ENCODE results near the gene EDAR. TPM values are rescaled to one million over a fixed set of nuclear protein-coding genes. Genes with fewer than 3 reads are reported as not detected.

EDAR gene
- polyA plus RNA-seq, 3 donors, result not detected

DNA sequence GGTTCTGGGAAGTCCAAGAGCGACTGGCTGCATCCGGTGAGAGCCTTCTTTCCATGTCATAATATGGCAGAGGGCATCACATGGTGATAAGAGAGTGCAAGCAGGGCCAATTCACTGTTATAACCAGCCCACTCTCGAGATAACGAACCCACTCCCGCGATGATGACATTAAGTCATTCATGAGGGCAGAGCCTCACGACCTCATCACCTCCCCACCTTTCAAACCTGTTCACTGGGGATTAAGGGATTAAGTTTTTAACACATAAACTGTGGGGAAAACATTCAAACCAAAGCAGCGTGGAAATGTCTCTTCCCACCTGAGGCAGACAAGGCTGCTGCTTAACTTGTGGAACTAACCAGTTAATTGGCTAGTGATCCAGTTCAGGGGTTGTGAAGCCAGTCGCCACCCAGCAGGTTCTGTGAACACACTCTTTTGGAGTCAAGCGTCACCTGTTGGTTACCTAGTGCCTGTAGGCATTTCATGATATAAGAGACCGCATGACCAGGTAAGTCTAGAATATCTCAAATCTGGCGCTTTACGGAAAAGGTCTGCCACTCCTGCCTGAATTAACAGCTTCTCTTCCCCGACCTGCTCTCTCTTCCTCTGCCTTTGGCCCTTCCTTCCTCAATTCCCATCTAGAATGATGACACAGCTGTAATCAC lies 54.3 kb downstream of the EDAR start:
- TF ChIP-seq, protein P1, sequence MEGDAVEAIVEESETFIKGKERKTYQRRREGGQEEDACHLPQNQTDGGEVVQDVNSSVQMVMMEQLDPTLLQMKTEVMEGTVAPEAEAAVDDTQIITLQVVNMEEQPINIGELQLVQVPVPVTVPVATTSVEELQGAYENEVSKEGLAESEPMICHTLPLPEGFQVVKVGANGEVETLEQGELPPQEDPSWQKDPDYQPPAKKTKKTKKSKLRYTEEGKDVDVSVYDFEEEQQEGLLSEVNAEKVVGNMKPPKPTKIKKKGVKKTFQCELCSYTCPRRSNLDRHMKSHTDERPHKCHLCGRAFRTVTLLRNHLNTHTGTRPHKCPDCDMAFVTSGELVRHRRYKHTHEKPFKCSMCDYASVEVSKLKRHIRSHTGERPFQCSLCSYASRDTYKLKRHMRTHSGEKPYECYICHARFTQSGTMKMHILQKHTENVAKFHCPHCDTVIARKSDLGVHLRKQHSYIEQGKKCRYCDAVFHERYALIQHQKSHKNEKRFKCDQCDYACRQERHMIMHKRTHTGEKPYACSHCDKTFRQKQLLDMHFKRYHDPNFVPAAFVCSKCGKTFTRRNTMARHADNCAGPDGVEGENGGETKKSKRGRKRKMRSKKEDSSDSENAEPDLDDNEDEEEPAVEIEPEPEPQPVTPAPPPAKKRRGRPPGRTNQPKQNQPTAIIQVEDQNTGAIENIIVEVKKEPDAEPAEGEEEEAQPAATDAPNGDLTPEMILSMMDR (IDR thresholded peaks at IDR 0.05), result no peak
- H4K20me1 ChIP-seq (ENCODE audit: insufficient read depth, low read length), result no peaks in the 10 kb centered on the region
- H3K4me3 ChIP-seq (replicated peaks in 1 of 3; ENCODE audit: low read depth in 2 of 3, low read length in 3 of 3), result no peak overlapping the region
- H3K79me2 ChIP-seq (ENCODE audit: insufficient read depth, low read length), result no peaks in the 10 kb centered on the region
- H3K27ac ChIP-seq (ENCODE audit: low read depth in 1 of 2, low read length in 2 of 2), result no peak overlapping the region
- Mint-ChIP-seq H3K4me3 (no peak overlapping the region), H3K9me3 (no peaks in the 10 kb centered on the region), H3K27me3 (ENCODE audit: low read depth in 3 of 3) (peaks cover 0 to 1% (median 0%) of the 10 kb centered on the region in 3 donors), H3K27ac (peak overlapping the region in 2 of 7 donors; percentile 22 to 28), H3K4me1 (peaks cover 7% of the 10 kb centered on the region), H3K36me3 (no peaks in the 10 kb centered on the region)
- no peaks in the 10 kb centered on the region for H3K9me3 ChIP-seq (replicated peaks in 1 of 2; ENCODE audit: control insufficient read depth in 1 of 2, insufficient read depth in 1 of 2, low read length in 2 of 2)
- H3K4me2 ChIP-seq (replicated peaks; ENCODE audit: extremely low read depth, low read length, poor library complexity, severe bottlenecking), result no peak overlapping the region
- H3K4me1 ChIP-seq (ENCODE audit: control insufficient read depth in 1 of 2, insufficient read depth in 2 of 2, low read length in 2 of 2), result no peaks in the 10 kb centered on the region
- no peak for DNase-seq
- no peaks in the 10 kb centered on the region for H3K36me3 ChIP-seq (replicated peaks in 1 of 2; ENCODE audit: control insufficient read depth in 1 of 2, insufficient read depth in 2 of 2, low read length in 2 of 2)
- H2AFZ ChIP-seq (ENCODE audit: insufficient read depth, low read depth, low read length, poor library complexity, severe bottlenecking), result no peak overlapping the region
- intact Hi-C loops (cut with micrococcal nuclease), result no loop called here
- no peak overlapping the region for H3K9ac ChIP-seq (ENCODE audit: insufficient read depth, low read length, poor library complexity, severe bottlenecking)
- no peaks in the 10 kb centered on the region for H3K27me3 ChIP-seq (ENCODE audit: control insufficient read depth in 2 of 2, insufficient read depth in 2 of 2, low read length in 2 of 2)
- 77% methylated on average over 7 of the region's 14 CpGs for WGBS (ENCODE audit: insufficient coverage)

DNA sequence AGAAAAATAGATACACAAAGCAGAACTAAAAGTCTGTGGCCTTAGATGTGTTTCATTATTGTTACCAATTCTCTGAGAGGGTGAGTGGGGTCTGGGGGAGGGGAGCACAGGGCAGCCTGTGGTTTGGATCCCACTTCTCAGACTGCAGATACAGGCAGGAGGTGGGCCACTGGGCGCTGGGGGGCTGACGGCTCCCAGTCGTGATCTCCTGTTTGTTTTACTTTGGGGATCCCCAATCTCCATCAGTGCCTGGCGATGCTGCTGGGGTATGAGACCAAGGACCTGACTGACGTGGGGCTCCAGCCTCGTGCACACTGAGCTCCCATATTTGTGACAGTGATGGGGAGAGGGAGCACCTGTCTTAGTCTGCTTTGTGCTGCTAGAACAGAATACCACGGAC lies 54.9 kb downstream of the EDAR start:
- Histone ChIP-seq H3K27me3 (ENCODE audit: control insufficient read depth in 2 of 2, insufficient read depth in 2 of 2, low read length in 2 of 2) (no peaks in the 10 kb centered on the region), H3K9ac (ENCODE audit: insufficient read depth, low read length, poor library complexity, severe bottlenecking) (no peak overlapping the region), H3K79me2 (ENCODE audit: insufficient read depth, low read length) (no peaks in the 10 kb centered on the region), H3K4me1 (ENCODE audit: control insufficient read depth in 1 of 2, insufficient read depth in 2 of 2, low read length in 2 of 2) (no peaks in the 10 kb centered on the region), H3K4me2 (replicated peaks; ENCODE audit: extremely low read depth, low read length, poor library complexity, severe bottlenecking) (no peak overlapping the region), H3K36me3 (replicated peaks in 1 of 2; ENCODE audit: control insufficient read depth in 1 of 2, insufficient read depth in 2 of 2, low read length in 2 of 2) (no peaks in the 10 kb centered on the region), H3K9me3 (replicated peaks in 1 of 2; ENCODE audit: control insufficient read depth in 1 of 2, insufficient read depth in 1 of 2, low read length in 2 of 2) (no peaks in the 10 kb centered on the region), H4K20me1 (ENCODE audit: insufficient read depth, low read length) (no peaks in the 10 kb centered on the region), H3K4me3 (replicated peaks in 1 of 3; ENCODE audit: low read depth in 2 of 3, low read length in 3 of 3) (no peak overlapping the region), H2AFZ (ENCODE audit: insufficient read depth, low read depth, low read length, poor library complexity, severe bottlenecking) (no peak overlapping the region), H3K27ac (ENCODE audit: low read depth in 1 of 2, low read length in 2 of 2) (no peak overlapping the region)
- TF ChIP-seq, protein P1 (IDR thresholded peaks at IDR 0.05), result no peak
- Mint-ChIP-seq H3K9me3 (no peaks in the 10 kb centered on the region), H3K27me3 (ENCODE audit: low read depth in 3 of 3) (peaks cover 0 to 1% (median 0%) of the 10 kb centered on the region in 3 donors), H3K4me1 (peaks cover 7% of the 10 kb centered on the region), H3K4me3 (no peak overlapping the region), H3K36me3 (no peaks in the 10 kb centered on the region), H3K27ac (peak overlapping the region in 1 of 7 donors; percentile 28)
- intact Hi-C loops (cut with micrococcal nuclease), result no loop called here
- WGBS (ENCODE audit: insufficient coverage), result no CpG with 5 or more reads among the region's 7 CpGs
- DNase-seq, result no peak
